Activated CD8-positive, alpha-beta T cell treated with anti-CD3 and anti-CD28 coated beads, Interleukin-2, amount 10 ng/mL, durations not matched to agents 7 days and 5 days (primary cell): ENCODE data around the gene UBE2G1. TPM values are rescaled to one million over a fixed set of nuclear protein-coding genes. Genes with fewer than 3 reads are reported as not detected.

Source experiments
- ATAC-seq: fragments of 150-1000 bp; cut with Tn5 transposase; one replicate; pipeline ENCODE4 v1.10.0; 2021; ENCODE audit warnings: moderate library complexity
- CTCF ChIA-PET: fragments of 350-600 bp; sonication (Branson Sonifier 250); formaldehyde crosslinking; loops from one replicate; lab custom pipeline; 2021; ENCODE audit warnings: antibody characterized with exemption; lab: Charles Lee
- POLR2A ChIA-PET: fragments of 350-600 bp; sonication (Branson Sonifier 250); formaldehyde crosslinking; loops from one replicate; lab custom pipeline; 2021; ENCODE audit warnings: antibody characterized with exemption; lab: Charles Lee
- DNase-seq: peaks from one replicate; pipeline ENCODE4 v3.0.0-alpha.2; 2020
- H3K27ac Mint-ChIP-seq: one replicate; pipeline ENCODE4 v1.8.0; 2021; ENCODE audit warnings: mild to moderate bottlenecking, mixed read lengths
- H3K27me3 Mint-ChIP-seq: one replicate; pipeline ENCODE4 v1.8.0; 2021; ENCODE audit warnings: low read depth, mixed read lengths
- H3K36me3 Mint-ChIP-seq: one replicate; pipeline ENCODE4 v1.8.0; 2021; ENCODE audit warnings: low read depth, mixed read lengths
- H3K4me1 Mint-ChIP-seq: one replicate; pipeline ENCODE4 v1.8.0; 2021; ENCODE audit warnings: low read depth, mixed read lengths
- H3K4me3 Mint-ChIP-seq: one replicate; pipeline ENCODE4 v1.8.0; 2021; ENCODE audit warnings: mild to moderate bottlenecking, mixed read lengths
- H3K9me3 Mint-ChIP-seq: one replicate; pipeline ENCODE4 v1.8.0; 2022; ENCODE audit warnings: mixed read lengths; ENCODE audit not compliant: insufficient read depth
- total RNA-seq, 2 experiments: library from RNA; stranded (reverse); gene quantifications; one replicate each; pipeline ENCODE4 v1.2.3, GENCODE V29; 2021

UBE2G1 gene
- total RNA-seq, 2 experiments from 2014 or later, result 69.1 TPM

- POLR2A ChIA-PET, result interaction anchor here (1.1 kb wide), 1 partner anchor 26 kb away, joined by 3 read pairs; no protein-coding TSS in a partner anchor
- H3K9me3 Mint-ChIP-seq, result no peaks in the 10 kb centered on the region
- H3K4me3 Mint-ChIP-seq, result no peak overlapping the region
- H3K36me3 Mint-ChIP-seq, result peaks cover 25% of the 10 kb centered on the region
- CTCF ChIA-PET, result interaction anchor here (1.6 kb wide), 1 partner anchor 47 kb away, joined by 6 read pairs; no protein-coding TSS in a partner anchor
- ATAC-seq (no peak), DNase-seq (no peak)
- peaks cover 24% of the 10 kb centered on the region for H3K4me1 Mint-ChIP-seq
- no peaks in the 10 kb centered on the region for H3K27me3 Mint-ChIP-seq
- H3K27ac Mint-ChIP-seq, result no peak overlapping the region
These were observed 119.8 kb downstream of the UBE2G1 start for GRCh38 chr17:4246674-4247073.

- DNase-seq, result no peak
- POLR2A ChIA-PET, result no interaction called here
- Mint-ChIP-seq H3K4me3 (no peak overlapping the region), H3K27ac (no peak overlapping the region), H3K4me1 (no peaks in the 10 kb centered on the region), H3K9me3 (no peaks in the 10 kb centered on the region), H3K27me3 (no peaks in the 10 kb centered on the region), H3K36me3 (peaks cover 33% of the 10 kb centered on the region)
- no peak for ATAC-seq
- CTCF ChIA-PET, result interaction anchor here (0.7 to 2.9 kb wide), 3 partner anchors 8 to 25 kb away, joined by 3 to 14 read pairs (median 8); no protein-coding TSS in a partner anchor
These were observed 124.9 kb downstream of the UBE2G1 start for GRCh38 chr17:4241535-4241934.

GRCh38 chr17:4236456-4236855 lies 130.0 kb downstream of the UBE2G1 start:
- DNase-seq (no peak), ATAC-seq (no peak)
- H3K4me3 Mint-ChIP-seq, result no peak overlapping the region
- H3K4me1 Mint-ChIP-seq, result peaks cover 16% of the 10 kb centered on the region
- no peaks in the 10 kb centered on the region for H3K9me3 Mint-ChIP-seq
- ChIA-PET POLR2A (no interaction called here), CTCF (no interaction called here)
- H3K27ac Mint-ChIP-seq, result no peak overlapping the region
- H3K36me3 Mint-ChIP-seq, result peaks cover 46% of the 10 kb centered on the region
- H3K27me3 Mint-ChIP-seq, result no peaks in the 10 kb centered on the region

GRCh38 chr17:4235372-4236279 lies 130.8 kb downstream of the UBE2G1 start:
- DNase-seq (no peak), ATAC-seq (no peak)
- H3K27me3 Mint-ChIP-seq, result no peaks in the 10 kb centered on the region
- ChIA-PET POLR2A (no interaction called here), CTCF (interaction anchor here (0.7 kb wide), 1 partner anchor 13 kb away, joined by 3 read pairs; no protein-coding TSS in a partner anchor)
- H3K4me1 Mint-ChIP-seq, result peaks cover 16% of the 10 kb centered on the region
- no peak overlapping the region for H3K27ac Mint-ChIP-seq
- peaks cover 46% of the 10 kb centered on the region for H3K36me3 Mint-ChIP-seq
- H3K4me3 Mint-ChIP-seq, result no peak overlapping the region
- H3K9me3 Mint-ChIP-seq, result no peaks in the 10 kb centered on the region

DNA sequence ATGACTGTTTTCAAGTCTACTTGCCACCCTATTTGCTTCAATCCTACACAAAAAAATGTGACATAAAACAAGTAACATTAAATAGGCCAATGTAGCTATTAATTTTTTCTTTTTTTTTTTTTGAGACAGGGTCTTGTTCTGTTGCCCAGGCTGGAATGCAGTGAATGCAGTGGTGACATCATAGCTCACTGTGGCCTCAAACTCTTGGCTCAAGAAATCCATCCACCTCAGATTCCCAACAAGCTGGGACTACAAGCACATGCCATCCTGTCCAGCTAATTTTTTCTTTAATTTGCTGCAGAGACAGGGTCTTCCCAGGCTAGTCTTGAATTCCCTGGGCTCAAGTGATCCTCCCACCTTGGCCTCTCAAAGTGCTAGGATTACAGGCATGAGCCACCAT lies 132.1 kb downstream of the UBE2G1 start:
- Mint-ChIP-seq H3K27me3 (no peaks in the 10 kb centered on the region), H3K9me3 (no peaks in the 10 kb centered on the region), H3K4me3 (no peak overlapping the region), H3K27ac (no peak overlapping the region), H3K4me1 (peaks cover 16% of the 10 kb centered on the region), H3K36me3 (peaks cover 45% of the 10 kb centered on the region)
- ATAC-seq (no peak), DNase-seq (no peak)
- ChIA-PET CTCF (interaction anchor here (1.9 kb wide), 1 partner anchor 14 kb away, joined by 4 read pairs; no protein-coding TSS in a partner anchor), POLR2A (no interaction called here)

- H3K27ac Mint-ChIP-seq, result peak overlapping the region; percentile 9
- CTCF ChIA-PET, result interaction anchor here (1.2 to 1.9 kb wide), 3 partner anchors 14 to 34 kb away, joined by 3 to 4 read pairs (median 3); no protein-coding TSS in a partner anchor
- no peak for ATAC-seq
- POLR2A ChIA-PET, result no interaction called here
- H3K4me3 Mint-ChIP-seq, result no peak overlapping the region
- peaks cover 43% of the 10 kb centered on the region for H3K36me3 Mint-ChIP-seq
- H3K4me1 Mint-ChIP-seq, result peaks cover 16% of the 10 kb centered on the region
- DNase-seq, result no peak
- H3K9me3 Mint-ChIP-seq, result no peaks in the 10 kb centered on the region
- no peaks in the 10 kb centered on the region for H3K27me3 Mint-ChIP-seq
These were observed 132.7 kb downstream of the UBE2G1 start for GRCh38 chr17:4233668-4234258.

DNA sequence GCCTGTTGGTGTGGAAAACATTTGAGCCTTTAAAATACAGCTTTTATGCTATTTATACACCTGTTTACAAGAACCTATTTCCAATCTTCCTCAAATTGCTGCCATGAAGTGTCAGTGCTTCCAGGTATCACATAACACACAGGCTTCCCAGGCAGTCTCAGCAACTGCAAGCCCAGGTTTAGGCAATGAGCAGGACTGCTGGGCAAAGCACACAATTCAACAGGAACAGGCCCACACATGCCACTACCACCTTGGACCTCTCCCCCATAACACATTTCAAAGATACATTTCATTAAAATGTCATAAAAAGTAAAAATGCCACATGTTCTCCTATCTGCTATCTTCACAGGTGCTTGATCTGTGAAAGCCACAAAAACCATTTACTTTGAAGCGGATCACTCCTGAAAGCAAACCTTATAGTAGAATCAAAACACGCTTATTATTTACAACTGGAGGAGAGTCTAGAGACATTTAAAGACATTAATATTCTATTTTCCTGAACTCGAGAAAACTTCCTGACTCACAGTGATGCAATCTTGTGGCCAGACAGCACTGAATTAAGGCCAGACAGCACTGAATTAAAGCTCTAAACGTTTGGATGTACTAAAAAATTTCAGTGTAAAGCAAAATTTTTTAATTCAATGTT lies 134.2 kb downstream of the UBE2G1 start:
- ATAC-seq (no peak), DNase-seq (no peak)
- ChIA-PET CTCF (interaction anchor here (1.2 to 2.9 kb wide), 4 partner anchors 16 to 71 kb away, joined by 3 to 14 read pairs (median 3); no protein-coding TSS in a partner anchor), POLR2A (no interaction called here)
- peaks cover 16% of the 10 kb centered on the region for H3K4me1 Mint-ChIP-seq
- no peaks in the 10 kb centered on the region for H3K9me3 Mint-ChIP-seq
- no peaks in the 10 kb centered on the region for H3K27me3 Mint-ChIP-seq
- peaks cover 44% of the 10 kb centered on the region for H3K36me3 Mint-ChIP-seq
- no peak overlapping the region for H3K4me3 Mint-ChIP-seq
- H3K27ac Mint-ChIP-seq, result peak overlapping the region; percentile 62

DNA sequence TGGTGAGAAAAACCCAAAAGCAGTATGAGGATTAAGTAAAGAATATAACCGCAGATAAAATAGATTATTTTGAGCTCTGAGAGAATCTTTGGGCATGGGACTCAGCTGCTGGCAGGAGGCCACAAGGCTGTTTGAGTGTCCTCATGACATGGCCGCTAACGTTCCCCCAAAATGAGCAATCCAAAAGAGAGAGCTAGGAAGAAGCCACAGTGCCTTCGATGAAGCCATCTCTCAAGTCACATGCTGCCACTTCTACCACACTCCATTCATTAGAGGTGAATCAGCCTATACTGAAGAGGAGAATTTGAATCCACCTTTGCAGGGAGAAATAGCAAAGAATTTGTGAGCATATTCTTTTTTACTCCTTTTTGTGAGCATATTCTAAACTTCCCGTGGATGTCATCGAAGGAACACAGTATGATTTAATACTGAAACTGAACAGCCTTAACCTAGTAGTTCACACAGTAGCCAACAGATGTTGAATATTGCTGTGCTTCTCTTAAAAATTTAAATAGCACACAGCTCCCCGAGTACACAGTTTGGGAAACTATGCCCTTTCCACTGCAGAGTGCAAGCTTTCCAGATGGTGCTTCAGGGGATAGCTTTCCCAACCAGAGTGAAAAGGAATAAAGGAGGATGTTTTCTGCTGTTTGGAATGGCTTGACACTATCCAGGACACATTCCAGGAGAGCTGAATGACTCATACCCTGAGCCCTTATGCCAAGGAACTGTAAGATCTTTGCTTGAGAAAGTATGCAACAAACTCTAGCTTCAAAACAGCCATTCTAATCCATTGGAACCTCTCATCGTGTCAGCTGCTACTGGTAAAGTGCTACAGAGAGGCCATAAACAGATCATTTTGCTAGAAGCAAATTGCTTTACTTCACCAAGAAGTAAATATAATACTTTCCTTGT lies 136.6 kb downstream of the UBE2G1 start:
- peaks cover 38% of the 10 kb centered on the region for H3K36me3 Mint-ChIP-seq
- H3K27me3 Mint-ChIP-seq, result no peaks in the 10 kb centered on the region
- no peak overlapping the region for H3K27ac Mint-ChIP-seq
- ChIA-PET POLR2A (interaction anchor here (0.6 to 1.1 kb wide), 3 partner anchors 14 to 445 kb away, joined by 3 read pairs; no protein-coding TSS in a partner anchor), CTCF (interaction anchor here (1.4 to 2.9 kb wide), 5 partner anchors 14 to 184 kb away, joined by 5 to 14 read pairs (median 6); no protein-coding TSS in a partner anchor)
- peaks cover 16% of the 10 kb centered on the region for H3K4me1 Mint-ChIP-seq
- ATAC-seq (no peak), DNase-seq (no peak)
- H3K4me3 Mint-ChIP-seq, result no peak overlapping the region
- no peaks in the 10 kb centered on the region for H3K9me3 Mint-ChIP-seq

DNA sequence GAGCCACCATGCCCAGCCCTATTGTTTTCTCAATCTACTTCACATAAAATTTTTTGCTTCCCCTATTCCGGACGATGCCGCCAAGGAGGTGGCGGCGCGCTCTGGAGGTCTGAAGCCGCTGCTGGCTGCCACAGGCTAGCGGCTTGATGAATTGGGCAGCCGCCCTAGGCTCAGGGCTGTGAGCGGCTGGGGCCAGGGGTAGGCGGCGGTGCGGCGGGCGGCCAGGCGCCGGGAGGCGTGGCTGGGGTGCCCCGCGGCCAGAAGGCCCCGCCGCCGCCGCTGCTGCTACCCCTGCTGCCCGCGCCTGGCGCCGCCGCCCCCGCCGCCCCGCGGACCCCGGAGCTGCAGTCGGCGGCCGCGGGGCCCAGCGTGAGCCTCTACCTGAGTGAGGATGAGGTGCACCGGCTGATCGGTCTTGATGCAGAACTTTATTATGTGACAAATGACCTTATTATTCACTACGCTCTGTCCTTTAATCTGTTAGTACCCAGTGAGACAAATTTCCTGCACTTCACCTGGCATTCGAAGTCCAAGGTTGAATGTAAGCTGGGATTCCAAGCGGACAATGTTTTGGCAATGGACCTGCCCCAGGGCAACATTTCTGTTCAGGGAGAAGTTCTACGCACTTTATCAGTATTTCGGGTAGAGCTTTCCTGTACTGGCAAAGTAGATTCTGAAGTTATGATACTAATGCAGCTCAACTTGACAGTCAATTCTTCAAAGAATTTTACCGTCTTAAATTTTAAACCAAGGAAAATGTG lies 144.4 kb downstream of the UBE2G1 start:
- CTCF ChIA-PET, result interaction anchor here (0.9 kb wide), 1 partner anchor 22 kb away, joined by 4 read pairs; no protein-coding TSS in a partner anchor
- DNase-seq, result peak; percentile 10
- H3K27me3 Mint-ChIP-seq, result no peaks in the 10 kb centered on the region
- no peak overlapping the region for H3K4me3 Mint-ChIP-seq
- ATAC-seq, result no peak
- POLR2A ChIA-PET, result interaction anchor here (0.5 kb wide), 1 partner anchor 134 kb away, joined by 3 read pairs; no protein-coding TSS in a partner anchor
- peaks cover 22% of the 10 kb centered on the region for H3K36me3 Mint-ChIP-seq
- H3K27ac Mint-ChIP-seq, result no peak overlapping the region
- H3K9me3 Mint-ChIP-seq, result no peaks in the 10 kb centered on the region
- no peaks in the 10 kb centered on the region for H3K4me1 Mint-ChIP-seq

DNA sequence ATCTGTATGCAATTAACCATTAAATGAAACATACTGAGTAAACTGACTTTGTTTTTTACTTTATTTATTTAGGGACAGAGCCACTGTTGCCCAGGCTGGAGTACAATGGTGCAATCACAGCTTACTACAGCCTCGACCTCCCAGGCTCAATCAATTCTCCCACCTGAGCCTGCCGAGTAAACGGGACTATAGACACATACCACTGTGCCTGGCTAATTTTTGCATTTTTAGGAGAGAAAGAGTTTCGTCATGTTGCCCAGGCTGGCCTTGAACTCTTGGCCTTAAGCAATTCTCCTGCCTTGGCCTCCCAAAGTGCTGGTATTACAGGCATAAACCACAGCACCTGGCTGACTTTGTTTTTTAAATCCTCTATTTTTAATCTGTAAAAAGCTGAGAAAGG lies 145.3 kb downstream of the UBE2G1 start:
- ATAC-seq, result no peak
- Mint-ChIP-seq H3K9me3 (no peaks in the 10 kb centered on the region), H3K36me3 (peaks cover 29% of the 10 kb centered on the region), H3K27ac (no peak overlapping the region), H3K4me3 (no peak overlapping the region), H3K4me1 (no peaks in the 10 kb centered on the region), H3K27me3 (no peaks in the 10 kb centered on the region)
- DNase-seq, result peak; percentile 12
- CTCF ChIA-PET, result no interaction called here
- POLR2A ChIA-PET, result no interaction called here
